Chondrocyte (in vitro differentiated cells): ENCODE measurements around the gene ZSWIM3. TPM values are rescaled to one million over a fixed set of nuclear protein-coding genes. Genes with fewer than 3 reads are reported as not detected.

ENCODE experiments used
- DNase-seq: peaks from one replicate; pipeline ENCODE4 v3.0.0; 2021; ENCODE audit warnings: mixed read lengths, low spot score
- H3K27ac Mint-ChIP-seq: one replicate; pipeline ENCODE4 v1.8.0; 2021; ENCODE audit warnings: mild to moderate bottlenecking, moderate library complexity, mixed read lengths; ENCODE audit not compliant: unreplicated experiment
- H3K27me3 Mint-ChIP-seq: 2 replicates; pipeline ENCODE4 v1.8.0; 2021; ENCODE audit warnings: low read depth, mixed read lengths
- H3K36me3 Mint-ChIP-seq: 2 replicates; pipeline ENCODE4 v1.8.0; 2021; ENCODE audit warnings: low read depth, mixed read lengths
- H3K4me1 Mint-ChIP-seq: 2 replicates; pipeline ENCODE4 v1.8.0; 2021; ENCODE audit warnings: low read depth, mild to moderate bottlenecking, mixed read lengths
- H3K4me3 Mint-ChIP-seq: one replicate; pipeline ENCODE4 v1.8.0; 2021; ENCODE audit warnings: mild to moderate bottlenecking, moderate library complexity, mixed read lengths; ENCODE audit not compliant: unreplicated experiment
- H3K9me3 Mint-ChIP-seq: 2 replicates; pipeline ENCODE4 v1.8.0; 2021; ENCODE audit warnings: low read depth, mixed read lengths
- long read RNA-seq: library from polyadenylated mRNA; stranded (forward); transcript quantifications from one replicate; pipeline ENCODE4 v2.0.0, GENCODE V29; 2021
- total RNA-seq: library from RNA; stranded (reverse); gene quantifications from 3 replicates; pipeline ENCODE4 v1.2.1, GENCODE V29; 2021
- TF ChIP-seq, protein P1 (sequence below): fragments of 200-600 bp; sonication (generic); IDR thresholded peaks from 2 replicates; pipeline ENCODE4 v1.5.0; 2021; ENCODE audit warnings: antibody characterized with exemption, mild to moderate bottlenecking, moderate library complexity

ZSWIM3 gene
- total RNA-seq, result 3.4 to 4.9 TPM (median 3.9 TPM) in 3 replicates
- long read RNA-seq, transcript ZSWIM3-201 (2 exons, 2,773 nt), result major isoform, 5 of 6 reads
- long read RNA-seq, partial matches to known transcripts, result 0 of 6 reads
- long read RNA-seq, other reads (novel, unspliced or antisense), result 1 of 6 reads

DNA sequence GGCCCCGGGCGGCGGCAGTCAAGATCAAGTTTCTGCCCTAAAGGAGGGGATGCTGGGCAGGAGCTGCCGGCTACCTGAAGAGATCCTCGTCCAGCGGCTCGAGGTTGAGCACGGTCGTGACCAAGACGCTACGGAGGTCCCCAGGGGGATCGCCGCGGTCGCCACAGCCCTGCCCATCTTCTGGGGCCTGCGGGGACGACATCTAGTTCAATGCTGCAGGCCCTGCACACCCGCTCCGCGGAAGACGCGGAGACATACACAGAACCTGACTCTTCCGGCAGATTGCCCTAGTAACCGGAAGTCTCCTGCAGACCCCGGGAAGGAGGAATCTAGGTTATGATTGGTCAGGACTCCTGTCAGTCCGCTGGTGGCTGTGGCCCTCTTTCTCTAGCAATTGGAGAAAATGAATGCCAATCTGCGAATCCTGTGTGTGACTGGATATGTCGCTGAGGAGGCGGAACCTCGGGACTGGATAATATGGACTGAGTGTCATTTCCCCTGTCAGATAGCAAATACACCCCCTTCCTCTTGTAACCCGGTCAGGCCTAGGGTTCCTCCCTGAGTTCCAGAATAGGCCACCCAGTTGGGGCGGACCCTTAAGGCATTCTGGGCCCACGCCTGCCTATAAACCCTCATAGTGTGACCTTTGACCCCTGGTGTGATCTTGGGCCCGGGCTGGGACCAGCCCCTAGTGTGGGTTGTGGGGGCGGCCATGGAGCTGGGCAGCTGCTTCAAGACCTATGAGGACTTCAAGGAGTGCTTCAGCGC lies at the start of gene ZSWIM3, which contains the start of gene ACOT8:
Gene ZSWIM3, plus strand, starts transcription at position 501 of the 768 bp plus-strand sequence. Its CDS starts 212 bp downstream, at position 713.
Gene ACOT8, minus strand, starts transcription at position 279 of the 768 bp plus-strand sequence. Its CDS starts 77 bp downstream, at position 202.
- DNase-seq, result no peak
- peak within 1 kb of the TSS; percentile 89 for H3K27ac Mint-ChIP-seq
- H3K36me3 Mint-ChIP-seq, result peaks cover 3% of the 10 kb centered on the region
- H3K4me3 Mint-ChIP-seq, result peak within 1 kb of the TSS; percentile 91
- TF ChIP-seq, protein P1, sequence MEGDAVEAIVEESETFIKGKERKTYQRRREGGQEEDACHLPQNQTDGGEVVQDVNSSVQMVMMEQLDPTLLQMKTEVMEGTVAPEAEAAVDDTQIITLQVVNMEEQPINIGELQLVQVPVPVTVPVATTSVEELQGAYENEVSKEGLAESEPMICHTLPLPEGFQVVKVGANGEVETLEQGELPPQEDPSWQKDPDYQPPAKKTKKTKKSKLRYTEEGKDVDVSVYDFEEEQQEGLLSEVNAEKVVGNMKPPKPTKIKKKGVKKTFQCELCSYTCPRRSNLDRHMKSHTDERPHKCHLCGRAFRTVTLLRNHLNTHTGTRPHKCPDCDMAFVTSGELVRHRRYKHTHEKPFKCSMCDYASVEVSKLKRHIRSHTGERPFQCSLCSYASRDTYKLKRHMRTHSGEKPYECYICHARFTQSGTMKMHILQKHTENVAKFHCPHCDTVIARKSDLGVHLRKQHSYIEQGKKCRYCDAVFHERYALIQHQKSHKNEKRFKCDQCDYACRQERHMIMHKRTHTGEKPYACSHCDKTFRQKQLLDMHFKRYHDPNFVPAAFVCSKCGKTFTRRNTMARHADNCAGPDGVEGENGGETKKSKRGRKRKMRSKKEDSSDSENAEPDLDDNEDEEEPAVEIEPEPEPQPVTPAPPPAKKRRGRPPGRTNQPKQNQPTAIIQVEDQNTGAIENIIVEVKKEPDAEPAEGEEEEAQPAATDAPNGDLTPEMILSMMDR, result no peak
- peaks cover 45% of the 10 kb centered on the region for H3K4me1 Mint-ChIP-seq
- H3K27me3 Mint-ChIP-seq, result no peaks in the 10 kb centered on the region
- H3K9me3 Mint-ChIP-seq, result no peaks in the 10 kb centered on the region

DNA sequence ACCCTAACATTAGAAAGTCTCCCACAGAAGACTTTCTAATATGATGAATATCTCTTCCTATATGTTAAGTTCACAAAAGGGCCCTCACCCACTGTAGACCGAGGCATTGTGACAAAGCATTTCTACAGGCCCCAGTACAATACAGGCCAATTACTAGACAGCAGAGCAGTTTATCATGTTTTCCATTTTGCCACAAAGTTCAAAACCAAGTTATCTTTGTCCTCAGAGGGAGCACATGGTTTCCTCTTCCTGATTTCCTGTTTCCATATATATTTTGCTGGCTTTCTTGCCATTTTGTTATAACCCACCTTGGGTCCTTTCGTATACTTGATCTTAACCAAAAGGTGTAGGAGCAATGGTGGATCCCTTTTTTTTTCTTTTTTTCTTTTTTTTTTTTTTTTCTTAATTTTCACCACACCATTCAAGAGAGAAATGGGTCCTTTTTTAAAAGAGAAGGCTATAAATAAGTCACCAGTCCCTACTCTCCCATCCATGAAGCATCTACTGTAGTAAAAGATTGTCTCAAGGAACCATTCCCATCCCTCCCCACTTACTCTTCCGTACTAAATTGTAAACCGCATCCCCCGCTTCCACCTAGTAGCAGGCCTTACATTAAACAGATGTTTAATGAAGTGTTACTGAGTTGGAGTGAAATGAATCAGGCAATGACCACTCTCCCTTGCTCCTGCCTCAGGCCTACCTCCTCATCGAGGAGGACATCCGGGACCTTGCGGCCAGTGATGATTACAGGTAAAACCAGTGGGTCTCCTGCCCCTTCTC lies 47.0 kb upstream of the ZSWIM3 start:
- DNase-seq, result no peak
- H3K4me3 Mint-ChIP-seq, result no peak overlapping the region
- H3K27ac Mint-ChIP-seq, result peak overlapping the region; percentile 1
- H3K36me3 Mint-ChIP-seq, result peaks cover 25% of the 10 kb centered on the region
- no peaks in the 10 kb centered on the region for H3K27me3 Mint-ChIP-seq
- no peaks in the 10 kb centered on the region for H3K9me3 Mint-ChIP-seq
- TF ChIP-seq, protein P1, result no peak
- peaks cover 16% of the 10 kb centered on the region for H3K4me1 Mint-ChIP-seq

DNA sequence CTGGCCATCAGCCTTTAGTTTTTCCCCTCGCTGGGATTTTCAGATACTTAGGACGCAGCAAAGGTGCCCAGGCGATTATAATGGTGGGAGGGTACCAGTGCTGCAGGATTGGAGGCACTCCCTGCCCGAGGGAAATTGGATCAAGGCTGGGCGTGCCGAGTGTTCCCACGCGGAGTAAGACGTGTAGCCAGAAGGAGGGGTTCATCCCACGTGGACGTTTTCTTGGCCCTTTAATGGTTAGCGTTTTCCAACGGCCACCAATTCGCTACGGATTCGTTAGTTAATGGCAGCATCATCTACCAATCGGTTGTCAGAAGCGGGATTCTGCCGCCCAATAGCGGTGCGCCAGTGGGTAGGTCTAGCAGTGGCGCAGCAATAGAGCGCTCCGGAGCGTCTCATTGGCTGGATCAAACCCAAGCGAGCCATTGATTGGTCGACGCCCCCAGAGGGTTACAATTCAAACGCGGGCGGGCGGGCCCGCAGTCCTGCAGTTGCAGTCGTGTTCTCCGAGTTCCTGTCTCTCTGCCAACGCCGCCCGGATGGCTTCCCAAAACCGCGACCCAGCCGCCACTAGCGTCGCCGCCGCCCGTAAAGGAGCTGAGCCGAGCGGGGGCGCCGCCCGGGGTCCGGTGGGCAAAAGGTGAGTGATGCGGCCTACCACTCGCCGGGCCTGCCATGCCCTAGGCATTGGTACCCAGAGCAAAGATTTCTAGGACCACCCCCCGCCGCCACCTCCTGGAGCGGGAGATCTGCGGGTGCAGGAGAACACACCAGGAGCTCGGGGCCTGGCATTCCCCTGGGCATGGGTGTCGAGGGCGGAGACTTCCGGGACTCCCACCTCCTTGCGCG lies 45.0 kb upstream of the ZSWIM3 start, which contains the start of gene UBE2C:
Gene UBE2C, plus strand, starts transcription at position 488 of the 849 bp plus-strand sequence. Its CDS starts 52 bp downstream, at position 540.
- TF ChIP-seq, protein P1, result no peak
- peak within 1 kb of the TSS; percentile 74 for H3K4me3 Mint-ChIP-seq
- peak within 1 kb of the TSS; percentile 93 for H3K27ac Mint-ChIP-seq

DNA sequence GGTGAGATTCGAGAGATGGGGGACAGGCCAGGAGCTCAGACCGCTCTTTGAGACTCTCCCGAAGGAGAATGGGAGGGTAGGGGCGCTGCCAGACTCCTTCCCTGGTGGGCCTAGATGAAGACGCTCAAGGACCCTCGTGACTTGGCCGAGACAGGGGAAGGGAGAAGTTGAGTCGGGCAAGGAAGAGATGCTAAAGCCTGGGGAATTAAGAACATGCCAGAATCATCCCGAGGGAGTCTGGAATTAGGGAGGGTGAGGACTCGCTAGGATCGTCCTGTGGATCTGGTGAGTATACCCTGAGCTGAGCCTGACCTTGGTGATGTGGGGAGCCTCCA lies 44.4 kb upstream of the ZSWIM3 start:
- peak overlapping the region; percentile 70 for H3K4me3 Mint-ChIP-seq
- TF ChIP-seq, protein P1, result no peak
- H3K27ac Mint-ChIP-seq, result peak overlapping the region; percentile 58
- H3K27me3 Mint-ChIP-seq, result no peaks in the 10 kb centered on the region
- H3K4me1 Mint-ChIP-seq, result peaks cover 34% of the 10 kb centered on the region
- peaks cover 17% of the 10 kb centered on the region for H3K36me3 Mint-ChIP-seq
- no peaks in the 10 kb centered on the region for H3K9me3 Mint-ChIP-seq
- DNase-seq, result no peak

More for the DNA sequence above, 45.0 kb upstream of the ZSWIM3 start, which contains the start of gene UBE2C:
- Mint-ChIP-seq H3K36me3 (peaks cover 19% of the 10 kb centered on the region), H3K9me3 (no peaks in the 10 kb centered on the region), H3K27me3 (no peaks in the 10 kb centered on the region), H3K4me1 (peaks cover 28% of the 10 kb centered on the region)
- DNase-seq, result peak; percentile 99
